ELF-1 (cell line): Measurements from ENCODE around the gene JHY.

ENCODE experiments used
- DNase-seq: peaks from one replicate; pipeline ENCODE4 v3.0.0-alpha.2; 2016; ENCODE audit warnings: low read depth, low spot score

Gene JHY

DNA sequence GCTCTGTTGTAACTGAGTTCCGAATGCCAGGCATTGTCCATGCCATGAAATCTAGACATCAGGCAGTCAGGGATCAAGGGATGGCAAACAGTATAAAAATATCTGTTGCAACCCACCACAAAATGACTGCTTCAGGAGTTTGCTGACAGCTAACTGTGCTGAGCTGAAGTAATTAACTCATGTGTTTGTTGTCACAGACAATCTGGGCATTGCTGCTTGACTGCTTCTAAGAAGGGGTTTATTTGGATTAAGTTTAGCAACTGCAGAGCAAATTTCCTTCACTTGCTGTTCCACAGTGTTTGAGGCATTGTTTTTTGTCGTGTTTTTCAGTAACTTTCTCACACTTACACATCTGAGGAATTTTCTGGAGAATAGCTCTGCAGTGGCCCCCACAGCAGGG lies 68.7 kb downstream of the JHY start:
- no peak for DNase-seq

DNA sequence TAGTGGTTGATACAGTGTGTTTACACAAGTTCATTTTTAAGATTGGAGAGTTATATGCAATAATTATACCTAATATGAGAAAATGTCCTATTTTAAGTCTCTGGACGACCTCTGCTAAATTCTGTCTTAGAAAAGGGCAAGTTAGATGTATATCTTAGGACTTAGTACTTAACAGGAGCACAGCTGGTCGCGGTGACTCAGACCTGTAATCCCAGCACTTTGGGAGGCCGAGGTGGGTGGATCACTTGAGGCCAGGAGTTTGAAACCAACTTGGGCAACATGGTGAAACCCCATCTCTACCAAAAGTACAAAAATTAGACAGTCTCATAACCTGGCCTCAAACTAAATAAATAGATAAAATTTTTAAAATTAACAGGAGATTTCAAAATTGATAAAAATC lies 71.9 kb downstream of the JHY start:
- DNase-seq: no peak

DNA sequence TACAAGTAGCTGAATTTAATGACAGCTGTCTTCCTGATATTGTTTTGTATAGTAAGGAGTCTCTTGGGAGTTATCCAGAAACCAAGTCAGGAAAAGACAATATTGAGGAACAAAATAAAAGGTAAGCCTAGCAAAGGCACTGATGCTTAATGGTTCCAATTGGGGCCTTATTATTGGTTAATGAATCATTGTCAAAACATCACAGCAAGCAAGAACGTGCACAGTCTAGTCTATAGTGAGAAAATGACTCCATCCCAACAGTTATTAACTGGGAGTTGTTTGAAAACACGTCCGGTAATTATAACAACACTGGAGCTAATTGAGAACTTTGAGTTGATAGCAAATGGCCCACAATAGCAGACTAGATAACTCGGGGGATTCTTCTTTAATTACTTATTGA lies 81.4 kb downstream of the JHY start:
- DNase-seq: no peak

DNA sequence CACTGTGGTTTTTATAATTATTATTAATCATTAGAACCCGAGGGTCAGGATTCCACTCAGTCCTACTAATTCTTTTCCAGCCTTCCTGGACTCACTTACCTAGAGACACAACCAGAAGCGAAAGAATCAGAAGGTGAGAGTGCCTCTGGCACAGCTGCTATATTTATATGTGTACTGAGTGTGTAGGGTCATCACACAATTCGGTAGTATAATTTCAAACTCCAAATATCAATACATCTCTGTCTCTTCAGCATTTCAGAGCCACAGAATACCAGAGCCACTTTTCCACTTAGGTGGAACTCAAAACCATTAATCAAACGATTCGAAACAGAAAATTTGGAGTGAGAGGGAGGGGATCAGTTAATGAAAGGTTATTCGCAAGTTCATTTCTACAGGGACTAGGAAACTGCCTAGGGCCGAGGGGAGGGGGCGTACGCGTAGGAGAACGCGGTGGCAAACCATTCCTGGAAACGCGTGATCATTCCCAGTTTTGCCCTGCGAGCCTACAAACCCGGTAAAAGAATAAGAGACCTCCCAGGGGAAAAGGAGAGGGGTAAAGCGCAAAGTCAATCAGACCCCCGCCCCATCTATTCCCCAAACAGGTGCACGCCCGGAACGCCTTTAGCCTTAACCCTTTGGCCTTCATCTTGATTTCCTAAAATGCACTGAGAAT lies 93.6 kb downstream of the JHY start:
- no peak for DNase-seq

DNA sequence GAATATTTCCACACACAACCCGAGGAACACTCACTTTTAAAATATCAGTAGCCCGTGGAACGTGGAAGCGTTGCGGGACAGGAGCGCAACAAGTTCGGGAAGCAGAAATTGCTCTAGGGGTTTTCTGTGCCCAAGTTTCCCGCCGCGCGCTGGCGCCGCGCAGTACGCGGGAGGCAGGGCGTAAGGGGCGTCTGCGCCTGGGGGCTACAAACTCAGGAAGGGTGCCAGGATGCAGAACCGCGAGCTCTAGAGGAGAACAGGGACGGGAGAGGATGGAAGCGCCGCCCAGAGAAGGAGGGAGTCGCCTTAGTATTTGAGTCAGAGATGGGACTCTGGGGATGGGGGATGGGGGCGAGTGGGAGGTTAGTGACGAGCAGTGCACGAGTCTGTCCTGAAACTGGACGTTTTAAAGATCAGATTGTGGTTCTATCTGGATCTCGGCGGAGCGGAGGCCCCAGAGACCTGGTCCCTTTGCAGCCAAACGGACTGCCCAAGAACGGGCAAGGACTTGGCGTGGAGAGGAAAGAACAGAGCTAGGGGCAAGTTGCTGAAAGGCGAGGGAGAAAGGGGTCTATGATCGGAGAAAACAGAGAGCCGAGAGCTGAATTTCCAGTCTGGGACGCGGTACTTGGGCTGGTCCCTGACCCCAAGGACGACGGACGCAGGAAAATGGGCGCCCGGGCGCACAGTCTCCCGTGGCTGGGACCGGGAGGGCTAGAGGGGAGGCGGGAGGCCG lies 94.3 kb downstream of the JHY start:
- peak; percentile 66 for DNase-seq

DNA sequence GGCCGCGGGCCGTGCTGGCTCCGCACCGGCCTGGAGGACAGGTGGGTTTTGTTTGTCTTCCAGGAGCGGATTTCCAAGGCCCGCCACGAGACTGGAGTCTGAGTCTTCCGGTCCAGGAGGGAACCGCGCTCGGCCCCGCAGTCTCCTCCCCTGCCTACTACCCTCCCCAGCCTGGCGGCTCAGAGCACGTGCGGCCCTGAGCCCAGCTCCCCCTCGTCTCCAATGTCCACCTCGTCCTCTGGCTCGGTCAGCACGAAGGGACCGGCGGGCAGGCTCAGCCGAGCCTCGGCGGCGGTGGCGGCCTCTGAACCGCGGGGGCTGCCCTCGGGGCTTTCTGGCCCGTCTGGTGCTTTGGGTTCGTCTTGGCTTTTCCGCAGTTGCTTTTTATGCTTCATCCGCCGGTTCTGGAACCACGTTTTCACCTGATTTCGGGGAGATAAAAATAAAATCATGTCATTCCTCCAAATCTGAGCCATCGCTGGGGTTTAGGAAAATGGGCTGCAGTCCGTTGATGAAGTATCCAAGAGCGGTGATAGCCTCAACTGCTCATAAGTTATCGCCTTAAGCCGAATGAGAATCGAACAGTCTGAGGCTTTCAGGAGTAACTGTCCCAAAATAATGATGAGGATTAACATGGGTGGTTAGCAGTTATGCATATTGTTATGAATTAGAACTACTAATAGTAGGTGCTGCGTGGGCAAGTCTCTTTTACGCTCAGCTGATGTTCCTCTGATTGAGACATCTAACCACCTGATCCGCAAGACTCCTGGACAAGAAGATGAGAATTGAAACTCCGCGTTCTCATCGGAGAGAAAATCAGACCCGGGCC lies 95.1 kb downstream of the JHY start:
- DNase-seq: peak; percentile 73

DNA sequence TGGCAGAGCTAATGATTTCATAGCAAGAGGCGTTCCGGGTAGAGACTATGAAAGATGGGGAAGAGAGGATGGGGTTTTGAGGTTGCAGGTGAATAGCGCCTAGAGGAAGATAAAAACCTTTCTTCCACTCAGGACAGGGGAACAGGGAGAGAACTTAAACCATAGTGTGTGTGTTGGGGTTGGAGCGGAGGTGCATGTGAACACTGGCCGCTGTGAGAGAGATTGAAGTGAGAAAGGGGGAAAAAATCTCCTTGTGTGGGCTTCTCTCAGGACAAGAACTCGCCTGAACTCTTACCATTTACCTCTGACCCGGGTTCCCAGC lies 95.7 kb downstream of the JHY start:
- DNase-seq: no peak

DNA sequence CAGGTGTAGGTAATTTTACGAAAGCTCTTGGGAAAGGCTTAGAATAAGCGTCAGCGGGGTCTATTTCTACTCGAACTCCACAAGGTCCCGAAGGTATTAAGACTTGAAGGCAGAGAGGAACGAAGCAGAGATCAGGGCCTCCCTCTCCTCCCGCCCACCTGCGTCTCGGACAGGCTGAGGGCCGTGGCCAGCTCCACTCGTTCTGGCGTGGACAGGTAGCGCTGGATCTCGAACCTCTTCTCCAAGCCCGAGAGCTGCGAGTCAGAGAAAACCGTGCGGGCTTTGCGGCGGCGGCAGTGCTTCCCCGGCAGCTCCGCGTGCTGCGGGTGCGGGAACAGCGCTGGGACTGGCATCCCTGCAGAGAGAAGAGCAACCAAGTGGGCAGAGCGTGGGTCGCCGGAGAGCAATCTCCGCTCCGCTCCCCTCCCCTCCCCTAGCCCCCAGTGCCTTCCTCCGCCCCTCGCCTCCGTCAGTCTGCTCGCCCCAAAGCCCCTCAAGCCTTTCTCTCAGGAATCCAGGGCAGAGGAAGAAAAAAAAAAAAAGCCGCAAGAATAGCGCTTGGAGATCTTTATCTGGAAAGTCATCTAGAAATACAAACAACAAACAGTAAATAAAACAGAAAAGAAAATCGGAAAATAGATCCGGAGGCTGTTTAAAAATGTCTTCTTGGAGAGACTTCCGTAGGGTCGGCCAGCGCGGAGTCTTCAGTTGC lies 96.7 kb downstream of the JHY start:
- DNase-seq: peak; percentile 43

DNA sequence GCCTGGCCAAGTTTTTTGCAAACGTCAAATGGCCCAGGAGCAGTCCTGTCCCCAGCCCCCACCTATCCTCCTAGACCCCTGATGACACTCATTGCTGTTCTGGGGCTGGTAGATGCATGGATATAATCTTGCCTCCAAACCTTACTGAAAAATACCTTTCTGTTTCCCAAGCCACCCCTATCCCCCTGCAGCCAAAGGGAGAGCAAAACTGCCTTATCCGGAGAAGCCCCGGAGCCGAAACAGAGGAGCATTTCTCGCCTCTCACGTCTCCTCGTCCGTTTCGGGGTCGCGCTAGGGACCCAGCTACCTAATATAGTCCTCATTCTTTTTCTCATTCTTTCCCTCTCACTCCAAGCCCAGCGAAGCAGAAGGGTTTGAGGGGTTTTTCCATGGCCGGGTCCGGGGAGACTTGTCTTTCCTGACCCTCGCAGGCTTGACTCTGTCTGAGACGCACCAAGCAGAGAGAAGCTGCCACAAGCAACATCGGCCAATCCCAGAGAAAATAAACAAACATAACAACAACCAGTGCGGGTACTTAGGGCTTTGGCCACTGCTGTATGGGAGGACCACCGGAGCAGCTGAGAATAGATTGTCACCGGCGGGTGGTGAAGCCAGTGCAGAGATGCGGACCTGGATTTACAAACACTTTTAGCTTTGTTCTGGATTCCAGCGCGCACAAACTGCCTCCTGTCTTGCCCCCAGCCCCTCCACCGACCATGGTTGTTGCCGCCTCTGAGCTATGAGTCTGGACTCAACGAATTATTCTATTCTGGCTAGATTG lies 97.4 kb downstream of the JHY start:
- DNase-seq: peak; percentile 56

DNA sequence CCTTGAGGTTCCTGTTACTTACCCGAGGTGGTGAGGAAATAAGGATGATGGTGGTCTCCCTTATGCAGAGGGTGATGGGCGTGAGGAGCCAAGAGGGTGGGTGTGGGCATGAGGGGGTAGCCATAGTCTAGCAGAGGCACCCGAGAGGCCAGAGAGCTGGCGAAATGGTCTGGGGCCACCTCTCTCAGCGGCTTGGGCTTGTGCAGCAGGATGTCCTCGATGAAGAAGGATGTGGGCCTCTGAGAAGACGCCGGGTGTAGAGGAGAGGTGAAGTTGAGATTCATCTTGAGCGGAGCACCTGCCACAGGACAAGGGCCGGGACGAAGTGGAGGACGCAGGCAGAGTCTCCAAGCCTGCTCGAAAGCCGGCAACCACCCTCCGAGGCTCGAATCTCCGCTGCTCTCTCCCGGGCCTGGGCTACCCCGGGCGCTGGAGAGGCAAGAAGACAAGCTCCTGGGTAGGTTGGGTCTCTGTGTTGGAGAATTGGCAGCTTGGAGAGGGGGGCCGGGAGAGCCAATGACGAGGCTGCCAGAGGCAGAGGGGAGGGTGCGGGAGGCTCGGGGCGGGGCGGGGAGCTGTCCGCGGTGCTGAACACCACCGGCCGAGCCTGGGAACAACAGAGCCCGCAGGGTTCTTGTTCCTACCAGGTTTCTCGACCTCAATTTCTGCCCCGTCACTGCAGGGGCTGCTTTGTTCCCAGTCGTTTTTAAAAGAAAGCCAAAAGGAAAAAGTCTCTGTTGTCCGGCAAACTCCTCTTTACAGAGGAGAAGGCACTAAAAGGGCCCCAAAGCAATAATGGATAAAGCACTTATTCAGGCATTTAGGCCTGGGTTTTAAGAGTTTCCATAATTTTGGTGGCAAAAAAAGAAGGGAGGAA lies 99.1 kb downstream of the JHY start, which contains the start of gene BSX:
Gene BSX, minus strand, starts transcription at position 447 of the 877 bp plus-strand sequence. Its CDS starts 163 bp downstream, at position 284.
- peak; percentile 94 for DNase-seq

DNA sequence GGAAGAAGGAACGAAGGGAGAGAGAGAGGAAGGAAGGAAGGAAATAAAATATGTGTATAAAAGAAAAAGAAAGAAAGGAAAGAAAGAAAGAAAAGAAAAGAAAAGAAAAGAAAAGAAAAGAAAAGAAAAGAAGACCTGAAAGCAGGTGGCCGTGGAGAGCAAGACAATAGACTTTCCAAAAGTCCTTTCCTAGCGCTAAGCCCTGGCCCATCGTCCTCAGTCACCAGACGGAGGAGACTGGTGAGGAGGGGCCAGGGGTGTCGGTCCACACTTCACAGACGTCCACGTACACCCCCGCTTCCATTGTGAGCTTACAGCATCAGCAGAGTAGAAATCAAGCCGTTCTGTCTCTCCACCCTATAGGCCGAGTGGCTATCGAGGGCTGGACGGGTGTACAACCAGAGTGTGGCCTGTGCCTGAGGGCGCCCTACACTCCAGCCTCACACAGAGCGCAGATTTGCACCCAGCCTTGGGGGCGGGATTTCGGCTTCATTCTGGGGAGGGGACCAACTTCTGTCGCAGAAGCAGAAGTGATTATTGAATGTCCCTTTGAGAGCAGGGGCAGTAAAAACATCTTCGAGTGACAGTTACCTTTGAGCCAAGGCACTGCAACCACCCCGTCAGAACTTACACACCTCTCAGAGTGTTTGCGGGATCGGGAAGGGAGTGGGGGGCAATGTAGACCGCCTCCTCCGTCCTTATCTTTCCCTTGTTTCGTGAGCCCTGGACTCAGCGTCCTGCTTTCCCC lies 101.1 kb downstream of the JHY start:
- DNase-seq: peak; percentile 49

DNA sequence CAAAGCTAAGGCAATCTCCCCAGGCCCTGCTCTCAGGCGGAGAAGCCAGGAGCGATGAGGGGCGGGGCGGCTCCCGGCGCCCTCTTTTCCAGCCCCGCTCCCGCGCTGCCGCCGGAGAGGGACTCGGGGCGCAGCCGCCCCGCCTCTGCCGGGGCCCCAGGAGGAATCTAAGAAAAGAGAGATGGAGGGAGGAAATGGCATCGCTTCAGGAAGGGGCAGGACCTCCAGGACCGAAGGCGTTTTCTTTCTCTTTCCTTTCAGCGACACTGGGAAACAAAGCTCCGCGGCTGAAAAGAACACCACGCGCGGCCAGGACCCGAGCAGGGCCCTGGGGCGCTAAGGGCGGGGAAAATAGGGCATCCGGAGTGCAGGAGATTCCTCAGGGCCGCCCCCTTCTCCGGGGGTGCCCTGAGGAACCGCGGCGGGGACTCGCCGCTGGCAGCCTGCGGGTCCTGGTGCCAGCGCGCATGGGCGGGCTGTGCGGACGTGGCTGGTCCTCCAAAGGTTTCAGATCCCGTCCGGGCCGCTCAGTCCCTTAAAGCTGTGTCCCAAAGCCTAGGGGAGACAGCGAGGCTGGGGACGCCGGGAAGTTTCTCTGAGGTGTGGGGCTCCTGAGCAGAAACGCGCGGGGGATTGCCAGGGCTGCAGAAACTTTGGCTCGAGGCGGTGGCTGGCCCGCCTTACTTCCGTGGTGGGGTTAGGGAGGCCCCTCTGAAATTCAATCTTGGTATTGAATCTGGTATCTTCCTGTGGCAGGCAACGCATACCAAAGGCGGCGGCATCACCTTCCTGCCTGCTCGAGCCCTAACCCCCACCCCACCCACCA lies 101.8 kb downstream of the JHY start:
- DNase-seq: peak; percentile 69

DNA sequence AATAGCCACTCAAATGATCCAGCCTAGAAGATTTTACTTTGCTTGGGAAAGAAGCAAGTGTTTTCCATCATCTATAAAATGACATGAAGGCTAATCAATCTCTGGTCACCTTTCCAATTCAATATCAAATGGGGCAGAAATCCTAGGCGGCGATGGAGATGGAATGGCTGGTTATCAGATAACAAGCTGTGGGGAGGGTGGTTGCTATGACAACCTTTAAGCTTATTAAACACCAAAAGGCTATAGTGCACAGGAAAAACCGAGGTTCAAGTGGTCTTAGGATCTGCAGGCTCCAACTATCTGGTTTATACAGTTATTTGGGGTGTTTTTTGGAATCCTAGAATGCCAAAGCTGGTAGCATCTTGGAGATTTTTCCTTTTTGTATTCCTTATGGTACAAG lies 113.0 kb downstream of the JHY start:
- no peak for DNase-seq

DNA sequence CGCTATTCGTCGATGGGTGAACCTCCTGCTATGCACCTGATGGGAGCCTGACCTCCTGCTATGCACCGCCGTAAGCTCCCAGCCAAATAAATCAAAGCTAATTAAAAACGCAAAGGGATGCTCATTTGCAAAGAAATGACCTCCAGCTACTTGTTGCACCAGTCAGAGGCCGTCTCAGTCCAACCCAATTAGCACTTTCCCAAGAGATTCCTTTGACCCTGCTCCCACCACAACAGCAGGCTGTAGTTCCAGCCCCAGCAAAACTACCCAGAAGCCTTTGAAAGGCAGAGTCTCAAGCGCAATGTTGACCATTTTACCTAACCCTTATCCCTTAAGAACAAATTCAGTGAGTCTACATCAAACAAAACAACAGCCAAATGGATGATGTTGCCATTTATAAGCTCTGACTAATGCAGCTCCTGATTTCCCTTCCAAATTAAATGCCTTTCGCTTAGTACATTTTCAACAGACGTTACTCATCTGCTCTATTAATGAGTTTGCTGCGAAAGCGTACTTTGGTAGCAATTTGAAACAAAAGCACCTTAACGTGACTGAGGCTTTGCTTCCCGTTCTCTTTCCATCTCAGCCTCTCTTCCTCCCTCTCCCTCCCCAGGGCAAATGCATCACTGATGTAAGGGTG lies 116.3 kb downstream of the JHY start:
- peak; percentile 73 for DNase-seq

DNA sequence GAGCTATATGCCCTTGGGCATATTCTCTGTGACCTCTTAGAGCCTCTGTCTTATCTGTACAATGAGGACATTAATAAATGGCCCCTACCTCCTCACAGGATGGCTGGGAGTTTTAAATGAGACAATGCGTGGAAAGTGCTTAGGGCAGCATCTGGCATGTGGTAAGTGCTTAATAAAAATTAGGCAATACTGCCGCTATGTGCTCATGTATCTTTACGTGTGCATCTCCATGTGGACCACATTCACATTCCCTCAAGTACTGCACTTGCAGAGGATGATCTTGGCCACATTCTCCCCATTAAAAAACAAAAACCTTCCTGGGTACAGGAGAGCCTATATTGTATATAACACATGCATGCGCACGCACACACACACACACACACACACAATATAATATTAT lies 118.2 kb downstream of the JHY start:
- no peak for DNase-seq

DNA sequence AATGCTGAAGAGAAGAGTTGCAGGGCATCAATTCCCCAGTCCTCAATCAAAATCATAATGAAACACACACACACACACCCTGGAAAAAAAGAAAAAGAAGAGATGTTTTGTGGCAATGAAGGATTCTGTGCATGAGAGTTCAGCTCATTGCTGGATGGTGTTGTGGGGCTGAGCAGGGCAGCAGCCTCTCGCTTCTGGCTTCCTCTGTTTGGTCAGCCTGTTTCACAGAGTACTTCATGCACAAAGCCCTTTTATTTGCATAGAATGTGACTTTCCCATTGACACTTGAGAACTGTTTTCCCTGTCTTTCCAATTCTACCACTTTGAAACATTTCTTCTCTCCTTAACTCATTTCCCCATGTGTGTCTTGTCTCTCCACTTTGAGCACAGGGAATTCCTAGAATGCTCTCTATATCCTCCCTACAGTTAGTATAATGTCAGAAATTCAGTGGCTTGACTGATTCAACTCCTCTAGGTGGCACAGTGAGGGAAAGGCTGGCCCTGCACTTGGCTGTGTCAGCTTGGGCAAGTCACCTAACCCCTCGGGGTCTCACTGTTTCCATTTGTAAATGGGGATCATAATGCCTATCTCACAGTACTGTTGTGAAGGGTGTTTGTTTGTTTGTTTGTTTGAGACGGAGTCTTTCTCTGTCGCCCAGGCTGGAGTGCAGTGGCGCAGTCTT lies 124.4 kb downstream of the JHY start:
- DNase-seq: peak; percentile 42
